K562 (cell line): ENCODE data around the gene CYP17A1. TPM values are rescaled to one million over a fixed set of nuclear protein-coding genes. Genes with fewer than 3 reads are reported as not detected.

Experiments
- ATAC-seq: fragments of 200-7000 bp; cut with Tn5 transposase; 3 replicates; pipeline ENCODE4 v1.9.1; 2020; ENCODE audit warnings: moderate library complexity
- BruUV-seq: library from RNA; stranded (reverse); fragments of 400-500 nt; replicated peaks from 2 replicates; lab custom pipeline; 2021; lab: Mats Ljungman, UMichigan
- CTCF ChIA-PET: fragments of 300-600 bp; formaldehyde crosslinking; extraction: SDS; loops from one replicate; lab custom pipeline; 2021; ENCODE audit warnings: low intra/inter-chr PET ratio; lab: Yijun Ruan, JAX
- POLR2A ChIA-PET: fragments of 300-600, 350-650 bp; sonication (Branson Sonifier 250); formaldehyde crosslinking; extraction: SDS; loops from one replicate; lab custom pipeline; 2021; ENCODE audit warnings: antibody characterized with exemption, inconsistent platforms; lab: Yijun Ruan, JAX
- DNase-seq, 4 experiments: peaks; one replicate each; pipeline versions ENCODE4 v3.0.0 to v3.0.0-alpha.2; 2011 to 2018; ENCODE audit warnings: low spot score in 3 of 4, mixed read lengths in 3 of 4; ENCODE audit errors: extremely low read depth in 1 of 4
- FAIRE-seq: peaks from 2 replicates; lab custom pipeline; 2011; peaks lifted over from hg19 to GRCh38; lab: Jason Lieb, UNC
- H2AFZ ChIP-seq: 2 replicates; pipeline ENCODE4 v1.6.0; 2011; ENCODE audit warnings: low read depth, low read length, control low read depth, inconsistent platforms
- H3K27ac ChIP-seq: fragments of 200-600 bp; 3 replicates; pipeline ENCODE4 v1.8.0; 2011; ENCODE audit warnings: low read depth, mild to moderate bottlenecking, control low read depth, inconsistent platforms, low read length, moderate library complexity, mixed read lengths; ENCODE audit errors: extremely low read depth
- H3K27me3 ChIP-seq, 2 experiments: fragments of 300-600 bp in 1 of 2; 2 replicates in 1 of 2; 3 replicates in 1 of 2; pipeline versions ENCODE4 v1.6.0 to v1.8.0; 2011; ENCODE audit warnings: inconsistent platforms in 2 of 2, low read length in 2 of 2, mild to moderate bottlenecking in 1 of 2, mixed read lengths in 1 of 2, moderate library complexity in 1 of 2; ENCODE audit not compliant: control insufficient read depth in 2 of 2, insufficient read depth in 2 of 2
- H3K36me3 ChIP-seq: fragments of 300-600 bp; 3 replicates; pipeline ENCODE4 v1.8.0; 2011; ENCODE audit warnings: mild to moderate bottlenecking, low read length, inconsistent platforms; ENCODE audit not compliant: control insufficient read depth, insufficient read depth
- H3K4me1 ChIP-seq, 2 experiments: fragments of 200-600 bp in 1 of 2; replicated peaks in 1 of 2; 2 replicates in 1 of 2; 3 replicates in 1 of 2; pipeline versions ENCODE4 v1.5.1 to v1.8.0; 2011; ENCODE audit warnings: inconsistent platforms in 2 of 2, low read length in 2 of 2, mild to moderate bottlenecking in 1 of 2, mixed read lengths in 1 of 2, moderate library complexity in 1 of 2; ENCODE audit not compliant: control insufficient read depth in 2 of 2, insufficient read depth in 2 of 2
- H3K4me2 ChIP-seq: 2 replicates; pipeline ENCODE4 v1.6.1; 2011; ENCODE audit warnings: low read length, control low read depth, inconsistent platforms, mixed read lengths; ENCODE audit not compliant: insufficient read depth
- H3K4me3 ChIP-seq: fragments of 200-600 bp; sonication (generic), shearing (Covaris generic); 2 replicates; pipeline ENCODE4 v1.5.1; 2016; ENCODE audit warnings: control low read depth, inconsistent platforms
- H3K79me2 ChIP-seq: fragments of 200-600 bp; 3 replicates; pipeline ENCODE4 v1.8.0; 2011; ENCODE audit warnings: low read length, inconsistent platforms; ENCODE audit not compliant: control insufficient read depth, insufficient read depth
- H3K9ac ChIP-seq, 2 experiments: 2 replicates each; pipeline versions ENCODE4 v1.6.0 to v1.6.1; 2011; ENCODE audit warnings: low read depth in 2 of 2, low read length in 2 of 2, control low read depth in 1 of 2, inconsistent platforms in 1 of 2, mild to moderate bottlenecking in 1 of 2, mixed read lengths in 1 of 2; ENCODE audit not compliant: insufficient read depth in 1 of 2
- H3K9me1 ChIP-seq: one replicate; pipeline ENCODE4 v1.6.0; 2011; ENCODE audit warnings: inconsistent platforms, mild to moderate bottlenecking, low read length, moderate library complexity; ENCODE audit not compliant: control insufficient read depth, insufficient read depth
- H3K9me3 ChIP-seq: replicated peaks from 2 replicates; pipeline ENCODE4 v1.5.1; 2011; ENCODE audit warnings: low read depth, low read length, inconsistent platforms; ENCODE audit not compliant: control insufficient read depth, insufficient read depth
- H4K20me1 ChIP-seq: replicated peaks from 2 replicates; pipeline ENCODE4 v1.6.1; 2011; ENCODE audit warnings: low read length, inconsistent platforms, mixed read lengths; ENCODE audit not compliant: control insufficient read depth, insufficient read depth
- ASH1L ChIP-seq: fragments of 450-650 bp; IDR thresholded peaks from 2 replicates; pipeline ENCODE4 v1.6.1; 2018; ENCODE audit warnings: borderline replicate concordance, mild to moderate bottlenecking, low read depth; ENCODE audit not compliant: partially characterized antibody
- CBX5 ChIP-seq: IDR thresholded peaks from 2 replicates; pipeline ENCODE4 v1.6.1; 2014; ENCODE audit warnings: low read depth, borderline replicate concordance
- MAZ ChIP-seq, 2 experiments: fragments of 450-650 bp in 1 of 2; sonication (generic) in 1 of 2; formaldehyde crosslinking; IDR thresholded peaks in 1 of 2; conservative IDR thresholded peaks in 1 of 2; 2 replicates each; pipeline versions ENCODE4 v1.4.0 to v1.5.0; 2020; ENCODE audit warnings: mild to moderate bottlenecking in 1 of 2, missing genetic modification reagents in 1 of 2
- SRSF1 ChIP-seq: fragments of 200-400 bp; formaldehyde crosslinking; IDR thresholded peaks from 2 replicates; pipeline ENCODE4 v1.6.1; 2017; ENCODE audit warnings: mild to moderate bottlenecking, low read depth, low read length, moderate library complexity
- TBP ChIP-seq: optimal IDR thresholded peaks from 2 replicates; pipeline ENCODE3; 2011; ENCODE audit warnings: low read depth, low read length, improper control_type of control experiment
- ZNF764 ChIP-seq: fragments of 250-450 bp; sonication (Bioruptor Pico); IDR thresholded peaks from 2 replicates; pipeline ENCODE4 v1.4.0; 2020; ENCODE audit warnings: low read depth, mild to moderate bottlenecking, moderate library complexity
- WGBS: fragments of 100-300 bp; shearing (Covaris generic); methylation state at CpG from one replicate; pipeline ENCODE4 v1.1.6; 2016; ENCODE audit warnings: low coverage, mixed read lengths; ENCODE audit not compliant: insufficient coverage; ENCODE audit errors: missing lambda C conversion rate; 5-methylcytosine and 5-hydroxymethylcytosine counted together
- in situ Hi-C: fragments of 300-500 bp; cut with MboI; formaldehyde crosslinking; loops from 4 replicates; pipeline ENCODE4 v1.15.0; 2018; ENCODE audit warnings: inconsistent platforms, mixed read lengths
- intact Hi-C: fragments of 100-400 bp; cut with micrococcal nuclease; formaldehyde crosslinking; loops from 2 replicates; pipeline ENCODE4 v1.14.2; 2022
- polyA plus RNA-seq, 8 experiments: library from polyadenylated mRNA; depleted of rRNA in 4 of 8; stranded (reverse) in 5 of 8; unstranded in 3 of 8; fragments of >200 nt; fragmentation: Nextera tagmentation in 2 of 8; fragmentation: Illumina TruSeq in 1 of 8; extraction: Ambion mirVana in 2 of 8; extraction: Trizol in 1 of 8; gene quantifications; 2 replicates each; pipeline versions ENCODE4 v1.2.1 to v1.2.3, GENCODE V29; 2011 to 2014; ENCODE audit warnings: inconsistent platforms in 1 of 8, missing spikeins in 1 of 8
- total RNA-seq, 7 experiments: library from RNA; depleted of rRNA in 6 of 7; stranded (reverse); fragments of >200 nt in 6 of 7; fragmentation: Illumina TruSeq in 2 of 7; extraction: Trizol in 2 of 7; gene quantifications; 2 replicates each; pipeline versions ENCODE4 v1.2.1 to v1.2.3, GENCODE V29; 2011 to 2021; ENCODE audit warnings: low replicate concordance in 1 of 7
- TF ChIP-seq, protein P1 (sequence below): sonication (generic); formaldehyde crosslinking; IDR thresholded peaks from 2 replicates; pipeline ENCODE4 v1.8.1; 2023; ENCODE audit warnings: mild to moderate bottlenecking, missing genetic modification reagents

The CYP17A1 gene
- total and polyA plus RNA-seq, 9 of the 15 experiments (the other 6 are each of a cell fraction or from before 2014, with no cell fraction given), result 2.3 TPM; not detected in 8

DNA sequence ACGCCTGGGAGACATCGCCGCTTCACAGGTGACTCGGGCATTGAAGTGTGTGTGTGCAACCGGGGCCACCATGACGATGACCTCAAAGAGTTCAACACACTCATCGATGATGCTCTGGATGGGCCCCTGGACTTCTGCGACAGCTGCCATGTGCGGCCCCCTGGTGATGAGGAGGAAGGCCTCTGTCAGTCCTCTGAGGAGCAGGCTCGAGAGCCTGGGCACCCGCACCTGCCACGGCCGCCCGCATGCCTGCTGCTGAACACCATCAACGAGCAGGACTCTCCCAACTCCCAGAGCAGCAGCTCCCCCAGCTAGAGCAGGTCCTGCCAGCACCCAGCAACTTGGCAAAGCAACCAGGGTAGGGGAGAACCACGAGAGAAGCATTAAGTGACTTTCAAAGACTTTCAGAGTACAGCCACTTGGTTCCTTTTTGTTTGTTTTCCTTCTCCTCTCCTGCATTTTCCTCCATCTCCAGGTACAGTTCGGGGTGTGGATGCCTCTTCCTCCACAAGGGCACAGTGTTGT, 24.1 kb downstream of the CYP17A1 start:
- no peak for ATAC-seq
- no peak for FAIRE-seq
- Histone ChIP-seq H3K27me3 (no peaks in the 10 kb centered on the region), H3K9ac (peak overlapping the region in 1 of 2 experiments; percentile 66; a peak in 2 of 4 replicates), H3K4me3 (no peak overlapping the region), H3K36me3 (peaks cover 36% of the 10 kb centered on the region; the same call in 2 of the 3 replicates), H3K27ac (no peak overlapping the region), H3K4me1 (peaks cover 26 to 39% of the 10 kb centered on the region in 2 experiments), H3K9me3 (no peaks in the 10 kb centered on the region), H3K9me1 (peaks cover 2% of the 10 kb centered on the region), H2AFZ (no peak overlapping the region), H4K20me1 (no peaks in the 10 kb centered on the region), H3K4me2 (no peak overlapping the region), H3K79me2 (no peaks in the 10 kb centered on the region; the same call in 2 of the 3 replicates)
- intact Hi-C loops, result loop anchor here (5.0 kb wide), 1 partner anchor 51 kb away; no protein-coding TSS in a partner anchor
- TF ChIP-seq SRSF1 (no peak), MAZ (CRISPR knock-in tag; conservative IDR thresholded peaks at IDR 0.05 in 1 of 2, IDR thresholded peaks at IDR 0.05 in 1 of 2) (no peak), TBP (no peak), CBX5 (no peak), ASH1L (no peak), ZNF764 (CRISPR knock-in tag) (no peak)
- TF ChIP-seq, protein P1, sequence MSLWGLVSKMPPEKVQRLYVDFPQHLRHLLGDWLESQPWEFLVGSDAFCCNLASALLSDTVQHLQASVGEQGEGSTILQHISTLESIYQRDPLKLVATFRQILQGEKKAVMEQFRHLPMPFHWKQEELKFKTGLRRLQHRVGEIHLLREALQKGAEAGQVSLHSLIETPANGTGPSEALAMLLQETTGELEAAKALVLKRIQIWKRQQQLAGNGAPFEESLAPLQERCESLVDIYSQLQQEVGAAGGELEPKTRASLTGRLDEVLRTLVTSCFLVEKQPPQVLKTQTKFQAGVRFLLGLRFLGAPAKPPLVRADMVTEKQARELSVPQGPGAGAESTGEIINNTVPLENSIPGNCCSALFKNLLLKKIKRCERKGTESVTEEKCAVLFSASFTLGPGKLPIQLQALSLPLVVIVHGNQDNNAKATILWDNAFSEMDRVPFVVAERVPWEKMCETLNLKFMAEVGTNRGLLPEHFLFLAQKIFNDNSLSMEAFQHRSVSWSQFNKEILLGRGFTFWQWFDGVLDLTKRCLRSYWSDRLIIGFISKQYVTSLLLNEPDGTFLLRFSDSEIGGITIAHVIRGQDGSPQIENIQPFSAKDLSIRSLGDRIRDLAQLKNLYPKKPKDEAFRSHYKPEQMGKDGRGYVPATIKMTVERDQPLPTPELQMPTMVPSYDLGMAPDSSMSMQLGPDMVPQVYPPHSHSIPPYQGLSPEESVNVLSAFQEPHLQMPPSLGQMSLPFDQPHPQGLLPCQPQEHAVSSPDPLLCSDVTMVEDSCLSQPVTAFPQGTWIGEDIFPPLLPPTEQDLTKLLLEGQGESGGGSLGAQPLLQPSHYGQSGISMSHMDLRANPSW (CRISPR knock-in tag), result no peak
- ChIA-PET POLR2A (no interaction called here), CTCF (no interaction called here)
- WGBS, result 95% methylated on average over 6 of the region's 17 CpGs
- in situ Hi-C loops, result no loop called here
- no TSS peak for BruUV-seq
- DNase-seq, result no peak
